HCT116 (cell line): ENCODE measurements around the gene SCN8A.

Experiments
- CTCF ChIP-seq, 3 experiments: fragments of 200-600 bp in 1 of 3; sonication (generic) in 1 of 3; IDR thresholded peaks in 2 of 3; conservative IDR thresholded peaks in 1 of 3; 2 replicates each; pipeline ENCODE4 v1.5.1; 2012 to 2017; ENCODE audit warnings: low read depth in 2 of 3, low read length in 2 of 3, antibody characterized with exemption in 1 of 3, borderline replicate concordance in 1 of 3, control low read depth in 1 of 3, mild to moderate bottlenecking in 1 of 3, mixed read lengths in 1 of 3, mixed run types in 1 of 3, moderate library complexity in 1 of 3; ENCODE audit not compliant: insufficient read depth in 1 of 3
- REST ChIP-seq: IDR thresholded peaks from 2 replicates; pipeline ENCODE4 v1.6.1; 2012; ENCODE audit warnings: low read depth
- TCF7L2 ChIP-seq: IDR thresholded peaks from 2 replicates; pipeline ENCODE4 v1.7.0; 2011; ENCODE audit warnings: borderline replicate concordance, inconsistent platforms; ENCODE audit not compliant: insufficient read depth, insufficient read length; ENCODE audit errors: extremely low read depth

- TF ChIP-seq TCF7L2, result no peak
- no peak for TF ChIP-seq CTCF (IDR thresholded peaks at IDR 0.05 in 2 of 3, conservative IDR thresholded peaks at IDR 0.05 in 1 of 3; ENCODE audit: borderline replicate concordance in 1 of 3, insufficient read depth in 1 of 3, low read depth in 2 of 3, low read length in 2 of 3)
- TF ChIP-seq REST, result no peak
Measured at GRCh38 chr12:51844854-51845253, 253.8 kb downstream of the SCN8A start.
